ENCODE measurements around the gene TRMT11.

Gene TRMT11

GRCh38 chr6:126072172-126072571, 85.8 kb downstream of the TRMT11 start:
- POLR2A ChIA-PET, result no interaction called here
- no peak overlapping the region for H3K4me3 ChIP-seq (ENCODE audit: low read depth, low read length)
- CTCF ChIA-PET, result interaction anchor here (0.6 to 0.9 kb wide), 2 partner anchors 76 to 183 kb away, joined by 3 to 5 read pairs; no protein-coding TSS in a partner anchor
- TF ChIP-seq ZNF645 (tag by site-specific recombination; IDR thresholded peaks at IDR 0.05) (no peak), ZNF560 (tag by site-specific recombination; IDR thresholded peaks at IDR 0.05; ENCODE audit: borderline replicate concordance) (no peak), ZNF174 (tag by site-specific recombination; IDR thresholded peaks at IDR 0.05) (no peak), OVOL3 (tag by site-specific recombination; IDR thresholded peaks at IDR 0.05) (no peak), ZNF221 (tag by site-specific recombination; IDR thresholded peaks at IDR 0.05; ENCODE audit: borderline replicate concordance) (no peak), EGR2 (tag by site-specific recombination; IDR thresholded peaks at IDR 0.05; ENCODE audit: low read depth) (no peak), ZNF335 (tag by site-specific recombination; conservative IDR thresholded peaks at IDR 0.05) (no peak), MEIS1 (CRISPR knock-in tag; IDR thresholded peaks at IDR 0.05; ENCODE audit: borderline replicate concordance) (no peak), BCL11A (tag by site-specific recombination; IDR thresholded peaks at IDR 0.05; ENCODE audit: low read depth) (no peak), ZEB2 (tag by site-specific recombination; IDR thresholded peaks at IDR 0.05) (no peak), ZBTB17 (tag by site-specific recombination; IDR thresholded peaks at IDR 0.05) (no peak), HIC1 (tag by site-specific recombination; IDR thresholded peaks at IDR 0.05) (no peak), ZNF248 (tag by site-specific recombination; IDR thresholded peaks at IDR 0.05) (no peak), ZNF660 (tag by site-specific recombination; IDR thresholded peaks at IDR 0.05) (no peak), ZNF280D (tag by site-specific recombination; IDR thresholded peaks at IDR 0.05) (no peak), ZNF366 (tag by site-specific recombination; conservative IDR thresholded peaks at IDR 0.05) (no peak)
- H3K9me3 ChIP-seq (ENCODE audit: control insufficient read depth, insufficient read depth, low read depth, low read length), result no peaks in the 10 kb centered on the region
- H3K36me3 ChIP-seq (ENCODE audit: control insufficient read depth in 2 of 2, insufficient read depth in 1 of 2, low read length in 2 of 2), result peaks cover 0 to 3% of the 10 kb centered on the region in 2 experiments; a peak in 1 of 3 replicates
- no peaks in the 10 kb centered on the region for H3K4me1 ChIP-seq (ENCODE audit: control insufficient read depth, insufficient read depth, low read length)
- no peak overlapping the region for H3K27ac ChIP-seq (ENCODE audit: extremely low read depth, low read depth, low read length)

GRCh38 chr6:126072834-126073233, 86.5 kb downstream of the TRMT11 start:
- CTCF ChIA-PET, result no interaction called here
- Histone ChIP-seq H3K4me1 (ENCODE audit: control insufficient read depth, insufficient read depth, low read length) (no peaks in the 10 kb centered on the region), H3K9me3 (ENCODE audit: control insufficient read depth, insufficient read depth, low read depth, low read length) (no peaks in the 10 kb centered on the region), H3K36me3 (ENCODE audit: control insufficient read depth in 2 of 2, insufficient read depth in 1 of 2, low read length in 2 of 2) (peaks cover 0 to 3% of the 10 kb centered on the region in 2 experiments; a peak in 1 of 3 replicates), H3K4me3 (ENCODE audit: low read depth, low read length) (no peak overlapping the region), H3K27ac (ENCODE audit: extremely low read depth, low read depth, low read length) (no peak overlapping the region)
- POLR2A ChIA-PET, result no interaction called here
- no peak for TF ChIP-seq WT1 (tag by site-specific recombination; IDR thresholded peaks at IDR 0.05)
- no peak for TF ChIP-seq ZNF394 (tag by site-specific recombination; IDR thresholded peaks at IDR 0.05; ENCODE audit: borderline replicate concordance)
- no peak for TF ChIP-seq OSR2 (tag by site-specific recombination; IDR thresholded peaks at IDR 0.05)
